HG03565 (cell line): ENCODE measurements around the gene HNRNPH1.
"Not testable (repeated sequence)": the region's sequence is repeated elsewhere in the genome, so short reads cannot be mapped to it uniquely, and the experiment has no call there.

Experiments
- ATAC-seq: cut with Tn5 transposase; IDR thresholded peaks from one replicate; pipeline ENCODE4 v1.9.1; 2021; ENCODE audit warnings: mild to moderate bottlenecking, moderate library complexity; ENCODE audit not compliant: unreplicated experiment

Gene HNRNPH1, protein sequence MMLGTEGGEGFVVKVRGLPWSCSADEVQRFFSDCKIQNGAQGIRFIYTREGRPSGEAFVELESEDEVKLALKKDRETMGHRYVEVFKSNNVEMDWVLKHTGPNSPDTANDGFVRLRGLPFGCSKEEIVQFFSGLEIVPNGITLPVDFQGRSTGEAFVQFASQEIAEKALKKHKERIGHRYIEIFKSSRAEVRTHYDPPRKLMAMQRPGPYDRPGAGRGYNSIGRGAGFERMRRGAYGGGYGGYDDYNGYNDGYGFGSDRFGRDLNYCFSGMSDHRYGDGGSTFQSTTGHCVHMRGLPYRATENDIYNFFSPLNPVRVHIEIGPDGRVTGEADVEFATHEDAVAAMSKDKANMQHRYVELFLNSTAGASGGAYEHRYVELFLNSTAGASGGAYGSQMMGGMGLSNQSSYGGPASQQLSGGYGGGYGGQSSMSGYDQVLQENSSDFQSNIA

DNA sequence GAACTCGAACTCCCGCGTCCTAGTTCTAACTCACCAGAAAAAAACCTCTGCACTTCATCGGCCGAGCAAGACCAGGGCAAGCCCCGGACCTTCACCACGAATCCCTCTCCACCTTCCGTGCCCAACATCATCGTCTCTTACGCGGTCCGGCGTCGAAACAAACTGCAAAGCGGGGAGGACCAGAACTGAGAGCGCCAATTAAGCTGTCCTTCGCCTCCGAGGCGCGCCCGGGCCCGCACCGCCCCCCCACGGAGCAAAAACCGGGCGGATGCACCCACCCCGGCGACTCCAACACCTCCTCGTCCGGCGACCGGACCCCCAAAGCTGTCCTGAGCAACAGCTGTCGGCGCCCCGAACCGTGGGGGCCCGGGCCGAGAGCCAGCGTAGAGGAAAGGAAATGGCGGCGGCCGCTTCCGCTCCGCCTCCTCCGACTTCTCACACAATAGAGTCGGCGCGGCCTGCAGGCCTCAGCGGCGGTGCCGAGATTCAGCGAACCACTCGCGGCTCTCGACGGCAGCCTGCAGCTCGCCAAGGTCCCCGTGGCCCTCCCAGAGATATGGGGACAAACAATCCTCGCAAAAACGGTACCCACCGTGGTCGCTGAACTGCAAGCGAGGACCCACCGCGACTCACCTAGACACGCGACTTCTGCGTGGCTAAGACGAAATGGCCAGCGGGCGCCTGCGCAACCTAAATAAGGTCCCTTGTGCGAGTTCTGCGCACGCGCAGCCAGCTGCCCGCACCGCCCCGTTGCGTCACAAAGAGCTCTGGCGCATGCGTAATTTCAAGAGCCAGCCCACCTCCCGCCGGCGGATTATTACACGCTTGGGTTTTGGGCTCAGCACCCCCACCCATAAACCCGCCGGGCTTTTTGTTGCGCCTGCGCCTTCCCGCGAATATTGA is at the start of gene HNRNPH1:
TSS of gene HNRNPH1 (minus strand) at position 669 of the 903 bp plus-strand sequence. CDS start at position 131, 538 bp downstream.
- ATAC-seq = peak; percentile 68

DNA sequence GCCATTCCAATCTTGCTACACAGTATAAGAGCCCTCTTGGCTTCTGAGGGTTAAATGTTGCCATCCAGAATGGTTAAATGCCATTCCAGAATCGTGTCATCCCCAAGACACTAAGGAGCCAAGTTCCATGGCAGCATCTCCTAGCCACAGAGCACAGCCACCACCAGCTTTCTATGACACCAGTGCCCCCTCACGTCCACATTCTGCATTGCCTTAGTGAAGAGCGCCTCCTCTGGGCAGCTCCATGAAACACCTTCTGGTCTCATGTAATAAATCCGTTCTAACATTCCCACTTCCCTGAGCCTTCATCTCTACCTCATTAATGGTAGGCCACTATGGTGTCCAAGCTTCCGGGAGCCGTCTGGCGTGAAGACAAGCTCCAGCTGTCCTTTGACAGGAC is 44.9 kb upstream of the HNRNPH1 start:
- ATAC-seq = no peak

DNA sequence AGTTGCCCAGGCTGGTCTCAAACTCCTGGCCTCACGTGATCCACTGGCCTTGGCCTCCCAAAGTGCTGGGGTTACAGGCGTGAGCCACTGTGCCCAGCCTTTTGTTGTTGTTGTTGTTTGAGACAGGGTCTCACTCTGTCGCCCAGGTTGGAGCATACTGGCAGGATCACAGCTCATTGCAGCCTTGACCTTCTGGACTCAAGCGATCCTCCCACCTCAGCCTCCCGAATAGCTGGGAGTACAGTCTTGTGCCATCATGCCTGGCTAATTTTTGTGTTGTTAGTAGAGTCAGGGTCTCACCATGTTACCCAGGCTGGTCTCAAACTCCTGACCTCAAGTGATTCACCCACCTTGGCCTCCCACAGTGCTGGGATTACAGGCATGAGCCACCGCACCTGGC is 38.2 kb upstream of the HNRNPH1 start:
- not testable (repeated sequence) for ATAC-seq

DNA sequence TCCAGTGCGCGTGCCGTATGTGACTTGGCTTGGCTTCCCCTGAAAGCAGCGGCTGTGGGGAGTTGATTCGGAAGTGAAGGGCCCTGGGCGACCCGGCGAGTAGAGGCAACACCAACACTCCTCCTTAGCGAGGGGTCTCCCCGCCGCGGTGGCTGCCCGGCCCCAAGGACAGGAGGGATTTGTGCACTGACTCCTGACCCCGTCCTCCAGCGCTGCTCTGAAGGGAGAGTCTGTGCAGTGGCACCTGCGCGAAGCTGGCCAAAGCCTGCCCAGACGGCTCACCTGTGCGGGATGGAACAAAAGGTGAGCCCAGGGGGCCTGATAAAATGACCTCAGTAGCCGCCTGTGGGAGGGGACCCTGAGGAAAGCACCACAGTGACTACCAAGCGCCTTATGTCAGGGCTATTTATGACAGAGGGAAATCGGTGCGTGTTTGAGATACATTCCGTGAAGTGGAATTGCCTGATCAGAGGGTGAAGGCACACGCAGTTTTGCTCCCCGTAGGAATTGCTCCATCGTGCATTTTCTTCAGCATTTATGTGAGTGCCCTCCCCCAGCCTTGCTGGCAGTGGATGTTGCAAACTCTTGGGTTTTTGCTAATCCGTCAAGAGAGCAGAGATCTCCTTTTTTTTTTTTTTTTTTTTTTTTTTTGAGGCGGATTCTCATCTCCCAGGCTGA is 34.8 kb upstream of the HNRNPH1 start:
- not testable (repeated sequence) for ATAC-seq

DNA sequence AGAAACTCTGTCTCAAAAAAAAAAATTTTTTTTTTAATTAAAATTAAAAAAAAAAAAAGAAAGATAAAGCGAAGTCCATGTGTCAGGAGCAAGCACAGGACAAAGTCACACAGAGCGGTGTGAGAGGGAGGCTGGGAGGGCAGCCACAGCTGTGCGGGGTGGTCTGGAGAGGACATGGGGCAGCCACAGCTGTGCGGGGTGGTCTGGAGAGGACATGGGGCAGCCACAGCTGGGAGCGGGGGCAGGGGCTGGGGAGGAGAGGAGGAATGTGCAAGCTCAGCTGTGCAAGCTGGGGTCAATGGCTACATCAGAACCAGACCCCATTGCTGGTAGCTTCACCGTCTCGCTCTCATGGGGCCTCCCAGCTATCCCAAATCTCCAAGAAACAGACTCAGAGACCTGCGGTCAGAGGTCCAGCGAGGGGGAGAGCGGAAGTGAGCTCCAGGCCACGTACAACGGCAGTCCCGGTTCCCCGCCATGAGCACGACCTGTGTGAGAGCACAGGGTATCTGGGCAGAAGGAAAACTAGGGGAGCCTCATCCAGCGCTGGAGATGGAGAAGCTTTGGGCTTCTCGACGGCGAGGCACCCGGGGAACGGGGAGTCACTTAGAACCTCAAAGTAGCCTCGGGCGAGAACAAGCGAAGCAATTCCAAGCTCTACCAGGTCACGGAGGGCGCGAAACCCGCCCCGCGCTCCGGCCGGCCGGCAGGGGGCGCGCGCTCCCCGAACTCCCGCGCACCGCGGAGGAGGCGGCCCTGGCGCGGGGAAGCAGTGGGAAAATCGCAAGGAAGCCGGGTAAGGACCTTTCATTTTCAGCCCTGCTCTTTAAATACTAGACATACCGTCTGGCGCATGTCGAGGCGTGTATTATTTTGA is 34.1 kb upstream of the HNRNPH1 start:
- ATAC-seq = peak; percentile 87

DNA sequence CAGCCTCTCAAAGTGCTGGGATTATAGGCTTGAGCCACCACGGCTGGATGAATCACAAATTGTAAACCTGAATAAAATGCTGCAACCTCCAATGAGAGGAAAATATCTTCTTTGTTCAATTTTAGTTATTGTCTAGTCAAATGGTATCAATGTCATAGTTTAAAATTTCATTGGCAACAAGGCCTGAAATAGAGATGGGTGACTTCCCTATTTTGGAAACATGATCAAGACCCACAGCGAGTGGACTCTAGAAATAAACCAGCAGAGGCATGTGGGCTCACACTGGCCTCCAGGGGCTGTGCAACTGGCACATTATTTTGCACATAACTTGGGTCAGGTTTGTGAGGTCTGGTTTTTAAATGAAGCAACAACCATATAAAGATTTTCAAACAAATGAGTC is 29.7 kb upstream of the HNRNPH1 start:
- not testable (repeated sequence) for ATAC-seq

DNA sequence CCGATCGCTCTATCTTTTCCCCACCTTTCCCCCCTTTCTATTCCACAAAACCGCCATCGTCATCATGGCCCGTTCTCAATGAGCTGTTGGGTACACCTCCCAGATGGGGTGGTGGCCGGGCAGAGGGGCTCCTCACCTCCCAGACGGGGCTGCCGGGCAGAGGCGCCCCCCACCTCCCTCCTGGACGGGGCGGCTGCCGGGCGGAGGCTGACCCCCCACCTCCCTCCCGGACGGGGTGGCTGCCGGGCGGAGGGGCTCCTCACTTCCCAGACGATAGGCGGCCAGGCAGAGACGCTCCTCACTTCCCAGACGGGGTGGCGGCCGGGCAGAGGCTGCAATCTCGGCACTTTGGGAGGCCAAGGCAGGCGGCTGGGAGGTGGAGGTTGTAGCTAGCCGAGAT is 26.8 kb upstream of the HNRNPH1 start:
- ATAC-seq = not testable (repeated sequence)

DNA sequence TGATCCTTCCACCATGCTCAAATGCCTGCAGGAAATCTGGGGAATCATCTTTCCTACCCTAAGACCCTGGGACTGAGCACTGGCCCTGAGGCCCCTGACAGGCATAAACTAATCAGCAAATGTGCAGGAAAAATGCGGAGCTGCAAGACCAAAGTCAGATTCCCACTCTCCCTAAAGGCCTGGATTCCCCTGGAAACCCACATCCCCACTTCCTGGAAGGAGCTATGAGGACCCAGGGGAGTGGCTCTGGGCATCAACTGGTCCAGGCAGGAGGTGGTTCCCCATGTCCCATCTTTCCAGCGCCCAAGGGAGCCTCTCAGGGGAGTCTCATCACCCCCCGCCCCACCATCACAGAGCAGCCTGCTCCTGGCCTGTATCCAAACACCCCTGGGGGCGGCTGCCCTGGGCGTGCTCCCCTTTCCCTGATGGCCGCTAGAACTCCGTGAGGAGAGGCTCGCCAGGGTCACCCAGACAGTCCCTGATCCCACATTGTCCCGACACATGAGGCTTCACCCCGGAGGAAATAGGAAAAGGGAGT is 25.8 kb upstream of the HNRNPH1 start:
- ATAC-seq = not testable (repeated sequence)

DNA sequence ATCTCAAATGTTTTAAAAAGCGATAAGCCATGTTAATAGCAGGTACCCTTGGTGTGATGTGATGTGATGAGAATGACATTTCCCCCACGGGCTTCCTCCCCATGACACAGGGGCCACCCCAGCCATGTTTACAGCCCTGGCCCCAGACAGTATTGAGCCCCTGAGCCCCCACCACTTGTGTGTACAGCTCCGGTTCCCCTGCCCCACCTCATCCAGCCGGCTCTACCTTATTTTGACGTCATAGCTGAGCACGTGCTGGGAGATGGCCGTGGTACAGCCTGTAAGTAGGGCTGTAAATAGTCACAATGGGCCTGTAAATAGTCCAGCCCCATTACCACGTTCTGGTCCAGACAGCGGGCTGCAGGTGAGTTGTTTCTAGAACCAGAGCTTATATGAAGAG is 24.9 kb upstream of the HNRNPH1 start:
- ATAC-seq = no peak

DNA sequence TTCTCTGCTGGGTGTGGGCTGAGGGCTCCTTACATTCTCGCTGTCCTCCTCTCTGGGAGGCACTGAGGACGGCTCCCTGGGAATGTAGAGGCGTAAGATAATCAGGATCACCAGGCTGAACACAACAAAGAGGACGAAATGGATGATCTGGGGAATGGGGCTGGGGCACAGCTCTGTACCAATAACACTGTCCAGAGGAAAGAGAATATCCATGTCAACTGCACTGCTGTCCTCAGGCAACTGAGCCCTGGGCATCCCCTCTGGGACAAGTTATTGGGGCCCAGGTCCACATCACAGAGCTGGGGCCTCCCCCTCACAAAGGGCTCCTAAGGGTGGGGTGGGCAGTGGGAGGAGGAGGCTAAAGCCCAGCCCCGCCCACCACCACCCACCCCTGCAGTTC is 21.3 kb upstream of the HNRNPH1 start:
- not testable (repeated sequence) for ATAC-seq

DNA sequence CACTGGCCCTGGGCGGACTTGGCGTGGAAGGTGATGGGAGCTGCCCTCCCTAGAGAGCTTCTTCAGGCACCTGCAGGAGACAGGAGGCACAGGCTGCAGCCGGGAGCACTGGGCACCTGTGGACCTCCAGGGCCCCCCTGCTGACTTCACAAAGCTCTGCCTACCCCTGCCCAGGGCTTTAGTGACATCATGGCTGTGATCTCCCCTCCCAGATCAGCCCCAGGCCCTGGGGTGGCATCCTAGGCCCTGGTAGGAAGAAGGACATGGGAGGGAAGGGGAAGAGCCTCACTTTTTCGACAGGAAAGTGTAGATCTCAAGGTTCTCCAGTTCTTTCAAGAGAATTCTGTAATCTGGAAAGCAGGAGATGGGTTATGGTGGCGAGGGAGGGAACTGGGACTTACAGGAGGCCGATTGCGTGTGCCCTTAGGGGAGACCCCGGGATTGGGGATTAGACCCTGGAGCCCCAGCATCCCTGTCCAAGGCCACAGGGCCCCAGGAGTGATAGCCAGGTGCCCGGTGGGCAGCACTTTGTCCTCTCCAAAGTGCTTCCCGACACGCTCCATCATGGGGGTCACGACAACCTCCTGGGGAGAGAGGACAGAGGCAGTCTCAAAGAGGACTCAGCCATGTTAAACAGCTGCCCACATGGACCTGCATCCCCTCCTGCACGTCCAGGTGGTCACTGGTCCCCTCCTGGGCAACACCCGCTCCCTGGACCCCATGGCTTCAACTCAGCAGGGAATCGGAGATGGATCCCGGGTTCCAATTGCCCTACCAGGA is 19.9 kb upstream of the HNRNPH1 start:
- ATAC-seq = not testable (repeated sequence)

DNA sequence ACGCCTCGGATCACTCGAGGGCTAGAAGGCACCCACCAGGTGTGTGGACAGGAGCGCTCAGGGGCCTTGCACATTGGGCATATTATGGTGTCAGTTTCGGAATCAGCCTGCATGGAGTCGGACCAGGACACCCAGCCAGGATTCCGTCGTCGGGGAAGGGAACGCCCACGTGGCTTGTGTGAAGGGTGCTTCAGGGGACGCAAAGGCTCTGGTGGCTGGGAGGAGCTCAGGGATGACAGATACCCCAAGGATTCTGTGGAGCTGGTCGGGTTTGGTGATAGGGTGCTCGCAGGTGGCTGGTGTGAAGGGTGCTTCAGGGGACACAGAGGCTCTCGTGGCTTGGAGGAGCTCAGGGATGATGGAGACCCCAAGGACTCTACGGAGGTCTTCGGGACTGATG is 19.2 kb upstream of the HNRNPH1 start:
- ATAC-seq = not testable (repeated sequence)

DNA sequence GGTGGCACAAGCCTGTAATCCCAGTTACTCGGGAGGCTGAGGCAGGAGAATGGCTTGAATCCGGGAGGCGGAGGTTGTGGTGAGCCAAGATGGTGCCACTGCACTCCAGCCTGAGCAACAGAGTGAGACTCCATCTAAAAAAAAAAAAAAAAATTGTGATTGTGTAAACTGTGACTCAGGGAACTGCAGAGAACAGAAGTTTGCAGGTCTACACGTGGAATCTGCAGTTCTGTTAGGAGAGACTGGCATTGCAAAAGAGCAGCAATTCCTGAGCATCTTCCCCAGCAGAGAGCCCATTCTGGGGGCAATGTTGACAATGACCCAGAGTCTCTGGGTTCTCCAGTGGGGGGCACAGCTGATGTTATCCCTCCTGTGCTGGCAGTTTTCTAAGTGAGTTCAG is 18.3 kb upstream of the HNRNPH1 start:
- ATAC-seq = not testable (repeated sequence)

DNA sequence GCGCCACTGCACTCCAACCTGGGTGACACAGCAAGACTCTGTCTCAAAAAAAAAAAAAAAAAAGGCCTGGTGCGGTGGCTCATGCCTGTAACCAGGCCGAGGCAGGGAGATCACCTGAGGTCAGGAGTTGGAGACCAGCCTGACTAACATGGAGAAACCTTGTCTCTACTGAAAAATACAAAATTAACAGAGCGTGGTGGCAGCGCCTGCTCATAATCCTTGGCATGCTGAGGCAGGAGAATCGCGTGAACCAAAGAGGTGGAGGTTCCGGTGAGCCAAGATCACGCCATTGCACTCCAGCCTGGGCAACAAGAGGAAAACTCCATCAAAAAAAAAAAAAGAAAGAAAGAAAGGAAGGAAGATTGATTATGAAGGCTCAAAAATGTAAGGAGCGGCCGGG is 15.8 kb upstream of the HNRNPH1 start:
- ATAC-seq = not testable (repeated sequence)

DNA sequence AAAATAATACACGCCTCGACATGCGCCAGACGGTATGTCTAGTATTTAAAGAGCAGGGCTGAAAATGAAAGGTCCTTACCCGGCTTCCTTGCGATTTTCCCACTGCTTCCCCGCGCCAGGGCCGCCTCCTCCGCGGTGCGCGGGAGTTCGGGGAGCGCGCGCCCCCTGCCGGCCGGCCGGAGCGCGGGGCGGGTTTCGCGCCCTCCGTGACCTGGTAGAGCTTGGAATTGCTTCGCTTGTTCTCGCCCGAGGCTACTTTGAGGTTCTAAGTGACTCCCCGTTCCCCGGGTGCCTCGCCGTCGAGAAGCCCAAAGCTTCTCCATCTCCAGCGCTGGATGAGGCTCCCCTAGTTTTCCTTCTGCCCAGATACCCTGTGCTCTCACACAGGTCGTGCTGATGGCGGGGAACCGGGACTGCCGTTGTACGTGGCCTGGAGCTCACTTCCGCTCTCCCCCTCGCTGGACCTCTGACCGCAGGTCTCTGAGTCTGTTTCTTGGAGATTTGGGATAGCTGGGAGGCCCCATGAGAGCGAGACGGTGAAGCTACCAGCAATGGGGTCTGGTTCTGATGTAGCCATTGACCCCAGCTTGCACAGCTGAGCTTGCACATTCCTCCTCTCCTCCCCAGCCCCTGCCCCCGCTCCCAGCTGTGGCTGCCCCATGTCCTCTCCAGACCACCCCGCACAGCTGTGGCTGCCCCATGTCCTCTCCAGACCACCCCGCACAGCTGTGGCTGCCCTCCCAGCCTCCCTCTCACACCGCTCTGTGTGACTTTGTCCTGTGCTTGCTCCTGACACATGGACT is 11.1 kb upstream of the HNRNPH1 start:
- ATAC-seq = peak; percentile 88

DNA sequence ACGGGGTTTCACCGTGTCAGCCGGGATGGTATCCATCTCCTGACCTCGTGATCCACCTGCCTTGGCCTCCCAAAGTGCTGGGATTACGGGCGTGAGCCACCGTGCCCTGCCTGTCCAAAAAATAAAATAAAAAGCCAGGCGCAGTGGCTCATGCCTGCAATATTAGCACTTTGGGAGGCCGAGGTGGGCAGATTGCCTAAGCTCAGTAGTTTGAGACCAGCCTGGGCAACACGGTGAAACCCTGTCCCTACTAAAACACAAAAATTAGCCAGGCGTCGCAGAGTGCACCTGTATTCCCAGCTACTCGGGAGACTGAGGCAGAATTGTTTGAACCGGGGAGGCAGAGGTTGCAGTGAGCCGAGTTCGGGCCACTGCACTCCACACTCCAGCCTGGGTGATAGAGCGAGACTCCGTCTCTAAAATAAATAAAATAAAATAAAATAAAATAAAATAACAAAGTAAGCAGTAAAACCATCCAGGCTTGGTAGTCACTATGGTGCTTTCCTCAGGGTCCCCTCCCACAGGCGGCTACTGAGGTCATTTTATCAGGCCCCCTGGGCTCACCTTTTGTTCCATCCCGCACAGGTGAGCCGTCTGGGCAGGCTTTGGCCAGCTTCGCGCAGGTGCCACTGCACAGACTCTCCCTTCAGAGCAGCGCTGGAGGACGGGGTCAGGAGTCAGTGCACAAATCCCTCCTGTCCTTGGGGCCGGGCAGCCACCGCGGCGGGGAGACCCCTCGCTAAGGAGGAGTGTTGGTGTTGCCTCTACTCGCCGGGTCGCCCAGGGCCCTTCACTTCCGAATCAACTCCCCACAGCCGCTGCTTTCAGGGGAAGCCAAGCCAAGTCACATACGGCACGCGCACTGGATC is 10.3 kb upstream of the HNRNPH1 start:
- peak; percentile 33 for ATAC-seq

DNA sequence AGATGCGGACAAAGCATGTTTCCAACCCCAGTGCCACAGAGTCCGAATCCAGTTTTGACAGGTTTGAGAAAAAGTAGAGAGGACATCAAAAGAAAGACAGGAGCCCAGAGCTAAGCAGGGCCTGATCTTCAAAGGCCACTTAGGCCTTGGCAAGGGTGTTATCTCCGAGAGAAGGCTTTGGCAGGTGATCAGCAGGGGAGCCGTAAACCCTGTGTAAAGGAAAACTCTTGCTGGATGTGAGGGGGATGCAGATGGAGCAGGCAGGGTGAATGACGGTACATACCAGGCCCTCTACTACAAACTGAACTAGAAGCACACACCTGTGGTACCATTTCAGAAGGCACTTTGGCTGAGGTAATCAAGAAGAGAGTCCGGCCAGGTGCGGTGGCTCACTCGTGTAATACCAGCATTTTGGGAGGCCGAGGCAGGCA is 1.4 kb upstream of the HNRNPH1 start:
- no peak for ATAC-seq
